AML-193 (cell line): Measurements from ENCODE around the gene OPN5.

Experiments
- DNase-seq, 2 experiments: peaks; one replicate each; lab custom pipeline; 2025; lab: John Stamatoyannopoulos, UW

The OPN5 gene

GRCh38 chr6:47788498-47788884 is 6.7 kb downstream of the OPN5 start:
- DNase-seq: no peak

GRCh38 chr6:47789553-47789952 is 7.7 kb downstream of the OPN5 start:
- DNase-seq: no peak

DNA sequence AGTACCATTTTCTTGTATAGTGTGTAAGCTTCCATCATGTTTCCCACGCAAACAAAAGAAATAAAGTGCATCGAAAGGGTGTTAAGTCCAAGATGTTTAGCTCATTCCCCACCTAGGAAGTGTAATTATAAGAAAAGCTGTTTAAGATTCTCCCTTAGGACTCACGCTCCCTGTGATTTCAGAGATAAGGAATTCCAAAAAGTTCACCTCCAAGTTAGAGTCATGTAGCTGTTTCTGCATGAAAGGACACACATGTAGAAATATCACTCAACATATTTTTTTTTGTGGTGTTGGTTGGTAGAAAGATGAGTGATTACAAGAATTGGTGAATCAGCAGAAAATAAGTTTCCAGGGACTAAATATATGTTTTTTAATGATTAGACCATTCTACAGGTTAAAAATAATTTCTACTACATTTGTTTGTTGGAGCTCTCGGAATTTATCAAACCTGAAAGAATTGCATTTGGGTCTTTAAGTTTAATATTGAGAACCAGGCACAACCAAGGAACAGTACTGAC is 10.4 kb downstream of the OPN5 start:
- DNase-seq: no peak

GRCh38 chr6:47794577-47795135 is 12.8 kb downstream of the OPN5 start:
- no peak for DNase-seq

DNA sequence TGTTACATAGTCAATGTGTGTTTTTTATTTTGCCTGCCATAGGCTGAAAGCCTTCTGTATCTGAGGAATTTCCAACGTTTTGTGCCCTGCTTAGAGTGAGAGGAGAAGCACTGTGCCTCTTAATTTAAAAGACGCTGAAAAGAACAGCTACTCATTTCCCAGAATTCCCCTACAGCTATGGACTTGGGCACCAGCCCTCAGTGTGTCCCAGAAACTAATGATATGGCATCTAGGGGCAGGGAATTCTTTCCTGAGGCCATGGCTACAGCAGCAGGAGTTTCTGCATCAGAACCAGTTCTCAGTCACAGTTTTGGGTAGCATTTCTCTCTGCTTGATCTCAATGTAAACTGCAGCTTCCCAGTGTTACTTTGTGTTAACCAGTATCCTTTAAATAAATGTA is 20.2 kb downstream of the OPN5 start:
- no peak for DNase-seq

GRCh38 chr6:47804821-47805220 is 23.0 kb downstream of the OPN5 start:
- DNase-seq: no peak

GRCh38 chr6:47809873-47810272 is 28.0 kb downstream of the OPN5 start:
- DNase-seq: no peak

- DNase-seq: no peak
These were observed 29.1 kb downstream of the OPN5 start for GRCh38 chr6:47810885-47811284.

GRCh38 chr6:47811443-47811842 is 29.6 kb downstream of the OPN5 start:
- DNase-seq: no peak

GRCh38 chr6:47817749-47818148 is 35.9 kb downstream of the OPN5 start:
- no peak for DNase-seq

DNA sequence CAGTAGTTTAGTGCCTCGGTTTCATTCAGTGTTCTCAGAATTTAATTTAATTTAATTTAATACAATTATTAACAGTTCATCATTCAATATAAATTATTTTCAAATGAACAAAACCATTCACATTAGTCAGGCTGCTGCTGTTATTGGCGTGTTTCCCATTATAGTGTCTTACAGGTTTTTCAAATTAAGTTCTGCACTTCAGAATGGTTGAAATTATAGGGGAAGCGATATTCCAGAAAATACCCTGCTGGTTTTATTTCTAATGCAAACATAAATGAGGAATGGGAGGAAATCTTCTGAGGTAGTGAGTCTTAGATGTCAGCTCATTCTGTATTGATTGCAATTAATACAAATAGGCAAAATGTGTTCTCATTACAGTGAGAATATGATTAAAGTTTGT is 37.6 kb downstream of the OPN5 start:
- no peak for DNase-seq

DNA sequence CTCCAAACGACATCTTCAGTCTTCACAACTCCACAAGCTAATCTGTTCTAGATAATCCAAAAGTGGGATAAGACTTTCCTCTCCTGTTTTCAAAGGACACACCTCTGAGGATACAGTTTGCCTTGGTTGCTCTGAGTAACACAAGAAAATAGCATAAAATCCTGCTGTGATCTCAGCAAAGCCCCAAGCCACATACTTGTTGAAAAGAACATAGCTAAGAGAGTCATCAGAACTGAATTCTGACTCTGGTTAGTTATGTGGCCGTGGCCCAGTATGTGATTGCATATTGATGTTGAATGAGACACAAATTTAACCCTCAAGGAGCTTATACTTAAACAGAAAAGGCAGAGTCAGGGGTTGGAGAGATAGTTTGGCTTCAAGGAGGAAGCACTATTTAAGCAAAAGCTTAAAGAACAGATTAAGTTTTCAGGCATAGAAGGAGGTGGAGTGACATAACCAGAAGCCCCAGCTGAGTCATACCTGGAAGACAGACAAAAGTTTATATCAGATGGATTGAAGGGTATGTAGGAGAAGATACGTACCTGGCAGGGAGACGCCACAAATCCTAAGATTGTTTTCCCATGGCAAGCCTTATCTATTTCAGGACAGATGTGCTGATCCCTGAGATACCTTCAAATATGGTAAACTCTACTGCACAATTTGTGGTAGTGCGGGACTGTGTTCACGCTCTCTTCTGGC is 41.2 kb downstream of the OPN5 start:
- DNase-seq: no peak

DNA sequence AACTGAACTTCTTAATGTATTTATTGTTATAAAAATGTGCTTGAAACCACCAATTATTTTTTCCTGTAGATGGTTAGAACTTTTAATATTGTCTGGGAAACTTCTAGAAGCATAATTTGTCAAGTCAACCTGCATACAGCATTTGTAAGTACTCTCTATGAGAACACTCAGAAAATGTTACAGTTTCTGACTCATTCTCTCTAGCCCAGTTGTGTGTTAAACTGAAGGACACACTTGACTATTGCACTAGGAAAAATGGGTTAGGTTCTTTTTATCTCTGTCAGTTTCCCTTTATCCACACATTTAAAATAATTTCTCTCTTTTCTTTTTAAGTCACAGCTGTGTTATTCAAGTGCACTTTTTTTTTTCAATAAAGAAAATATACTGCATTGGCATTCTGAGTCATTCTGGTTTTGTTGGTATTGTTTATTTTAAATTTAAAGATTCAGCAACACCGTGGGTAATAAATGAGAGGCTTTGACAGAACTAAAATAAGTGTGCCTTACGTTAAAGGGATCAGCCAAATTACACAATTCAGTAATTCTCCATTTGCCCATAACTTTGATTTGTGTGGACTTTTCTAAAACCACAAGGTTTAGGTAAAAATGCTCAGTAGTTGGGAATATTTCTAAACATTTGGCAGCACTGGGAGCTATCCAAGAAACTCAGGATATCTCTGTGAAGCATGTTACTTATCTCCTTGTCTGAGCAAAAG is 50.7 kb downstream of the OPN5 start:
- no peak for DNase-seq

DNA sequence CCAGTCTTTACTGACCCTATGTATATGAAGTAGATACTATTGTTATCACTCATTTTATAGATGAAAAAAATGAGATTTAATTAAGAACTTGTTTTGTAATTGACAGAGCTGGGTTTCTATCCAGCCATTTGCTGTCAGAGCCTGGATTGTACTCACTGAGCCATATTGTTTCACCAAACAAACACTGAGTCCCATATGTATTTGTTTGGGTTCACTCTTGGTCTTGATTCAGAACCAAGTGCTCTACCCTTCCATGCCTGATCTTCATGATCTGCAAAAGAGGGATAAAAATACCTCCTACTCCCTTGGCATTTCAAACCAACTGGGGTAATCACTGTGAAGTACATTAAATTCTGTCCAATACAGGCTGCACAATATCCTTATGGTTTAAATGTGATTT is 52.4 kb downstream of the OPN5 start:
- no peak for DNase-seq

- DNase-seq: no peak
These were observed 54.2 kb downstream of the OPN5 start for GRCh38 chr6:47836046-47836445.

- DNase-seq: no peak
These were observed 54.8 kb downstream of the OPN5 start for GRCh38 chr6:47836639-47837038.

- no peak for DNase-seq
These were observed 57.8 kb downstream of the OPN5 start for GRCh38 chr6:47839645-47840044.

DNA sequence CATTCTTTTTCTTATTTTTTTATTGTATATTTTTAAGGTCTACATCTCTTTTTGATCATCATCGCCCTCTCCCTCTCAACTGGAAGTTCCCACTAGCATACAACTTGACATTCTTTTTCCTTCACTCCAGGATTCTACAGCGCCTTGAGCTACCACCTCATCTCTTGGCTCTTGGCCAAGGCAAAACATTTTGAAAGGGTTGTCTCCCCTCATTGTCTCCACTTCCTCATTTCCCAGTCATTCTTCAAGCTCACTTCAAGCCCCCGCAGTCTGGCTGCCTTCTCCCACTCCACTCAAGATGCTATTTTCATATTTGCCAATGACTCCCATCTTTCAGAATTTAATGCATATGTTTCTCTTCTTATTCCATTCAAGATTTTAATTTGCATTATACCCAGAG is 63.0 kb downstream of the OPN5 start:
- DNase-seq: no peak

DNA sequence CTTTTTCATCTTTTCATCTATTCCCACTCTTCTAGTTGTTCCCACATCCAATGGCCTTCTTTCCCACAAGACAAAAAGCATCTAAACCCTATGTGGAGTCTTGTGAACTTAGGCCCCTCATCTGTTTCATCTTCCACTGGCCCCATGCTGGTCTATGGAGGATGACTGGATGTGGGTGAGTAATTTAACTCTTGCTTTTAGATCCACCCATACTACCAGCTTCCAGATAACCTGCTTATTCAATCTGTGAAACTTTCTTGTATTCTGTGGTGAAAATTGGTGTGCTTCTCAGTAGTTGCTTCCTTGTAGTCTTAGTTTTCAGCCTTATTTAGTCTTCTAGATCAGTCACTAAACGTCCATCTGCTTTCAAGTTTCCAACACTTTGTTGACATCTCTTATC is 64.9 kb downstream of the OPN5 start:
- no peak for DNase-seq

DNA sequence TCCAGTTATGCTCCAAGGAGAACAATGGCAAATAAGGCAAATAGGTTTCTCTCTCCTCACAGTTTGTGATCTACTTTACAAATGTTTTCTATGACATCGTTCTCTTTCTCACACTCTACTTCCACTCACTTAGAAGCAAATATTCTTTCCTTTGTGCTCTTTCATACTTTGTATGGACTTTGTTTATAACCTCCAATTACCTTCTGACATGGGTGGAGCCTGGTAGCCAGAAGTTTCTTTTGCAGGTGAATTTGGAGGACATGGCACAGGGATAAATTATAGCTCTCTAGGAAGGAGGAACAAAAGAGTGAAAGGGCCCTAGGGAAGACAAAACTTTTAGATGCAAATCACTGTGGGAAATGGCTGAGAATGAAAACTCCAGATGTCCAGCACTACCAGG is 69.3 kb downstream of the OPN5 start:
- no peak for DNase-seq

DNA sequence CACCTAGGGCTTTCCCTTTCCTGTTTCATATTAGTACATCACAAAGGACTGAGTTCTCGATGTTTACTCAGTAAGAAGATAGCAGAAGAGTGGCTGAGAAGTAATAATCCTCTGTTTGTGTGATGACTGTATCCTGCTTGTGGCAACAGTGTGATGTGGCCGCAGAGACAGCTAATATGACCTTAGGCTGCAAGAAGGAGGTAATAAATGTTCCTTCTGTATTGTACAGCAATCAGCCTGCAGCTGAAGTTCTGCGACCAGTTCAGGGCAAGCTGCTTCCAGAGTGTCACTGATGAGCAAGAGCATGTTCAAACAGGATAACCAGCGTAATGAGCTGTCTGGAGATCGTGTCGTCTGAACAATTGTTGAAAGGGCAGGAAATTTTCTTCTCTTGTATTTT is 70.9 kb downstream of the OPN5 start:
- no peak for DNase-seq

GRCh38 chr6:47853766-47854165 is 71.9 kb downstream of the OPN5 start:
- DNase-seq: no peak

- DNase-seq: no peak
These were observed 73.1 kb downstream of the OPN5 start for GRCh38 chr6:47854971-47855370.
